GM23338 (cell line): Measurements from ENCODE around the gene VSTM2L. TPM values are rescaled to one million over a fixed set of nuclear protein-coding genes. Genes with fewer than 3 reads are reported as not detected.

Experiments
- ATAC-seq: fragments of 200-7000 bp; cut with Tn5 transposase; 3 replicates; pipeline ENCODE4 v1.9.1; 2020
- DNase-seq: peaks from one replicate; pipeline ENCODE4 v3.0.0-alpha.2; 2015; ENCODE audit warnings: low spot score
- H2AFZ ChIP-seq: fragments of 200-600 bp; sonication (generic); 2 replicates; pipeline ENCODE4 v1.8.0; 2016; ENCODE audit warnings: antibody characterized with exemption, mild to moderate bottlenecking, moderate library complexity
- H3F3A ChIP-seq: fragments of 200-600 bp; sonication (generic); replicated peaks from 2 replicates; pipeline ENCODE4 v1.8.0; 2017; ENCODE audit warnings: antibody characterized with exemption, mixed run types, low read depth
- H3K27ac ChIP-seq: fragments of 200-600 bp; sonication (generic); 2 replicates; pipeline ENCODE4 v1.6.1; 2016; ENCODE audit warnings: low read depth
- H3K27me3 ChIP-seq: fragments of 200-600 bp; sonication (generic); 2 replicates; pipeline ENCODE4 v1.8.0; 2016; ENCODE audit warnings: mild to moderate bottlenecking, mixed run types, moderate library complexity; ENCODE audit not compliant: insufficient read depth
- H3K36me3 ChIP-seq: fragments of 200-600 bp; sonication (generic); 2 replicates; pipeline ENCODE4 v1.8.0; 2016; ENCODE audit warnings: mild to moderate bottlenecking; ENCODE audit not compliant: insufficient read depth
- H3K4me1 ChIP-seq: fragments of 200-600 bp; sonication (generic); 2 replicates; pipeline ENCODE4 v1.8.0; 2016; ENCODE audit warnings: mild to moderate bottlenecking, moderate library complexity; ENCODE audit not compliant: insufficient read depth
- H3K4me2 ChIP-seq: fragments of 200-600 bp; sonication (generic); 2 replicates; pipeline ENCODE4 v1.7.1; 2017; ENCODE audit warnings: mixed run types
- H3K4me3 ChIP-seq: fragments of 200-600 bp; sonication (generic); 2 replicates; pipeline ENCODE4 v1.6.1; 2016; ENCODE audit warnings: mixed run types
- H3K79me2 ChIP-seq: fragments of 200-600 bp; sonication (generic); replicated peaks from 2 replicates; pipeline ENCODE4 v1.8.0; 2017; ENCODE audit warnings: mild to moderate bottlenecking; ENCODE audit not compliant: insufficient read depth
- H3K9me2 ChIP-seq: fragments of 200-600 bp; sonication (generic); 2 replicates; pipeline ENCODE4 v1.8.0; 2017; ENCODE audit not compliant: insufficient read depth
- H4K20me1 ChIP-seq: fragments of 200-600 bp; sonication (generic); replicated peaks from 2 replicates; pipeline ENCODE4 v1.8.0; 2017; ENCODE audit warnings: mild to moderate bottlenecking; ENCODE audit not compliant: insufficient read depth
- H3K27ac Mint-ChIP-seq: 2 replicates; pipeline ENCODE4 v1.8.0; 2020; ENCODE audit warnings: inconsistent platforms, mild to moderate bottlenecking, moderate library complexity, mixed read lengths
- H3K27me3 Mint-ChIP-seq: 3 replicates; pipeline ENCODE4 v1.8.0; 2022; ENCODE audit warnings: low read depth, mild to moderate bottlenecking, moderate library complexity, mixed read lengths, inconsistent platforms; ENCODE audit not compliant: insufficient read depth, poor library complexity
- H3K36me3 Mint-ChIP-seq: 3 replicates; pipeline ENCODE4 v1.8.0; 2021; ENCODE audit warnings: low read depth, mild to moderate bottlenecking, inconsistent platforms, moderate library complexity, mixed read lengths
- H3K4me1 Mint-ChIP-seq: 3 replicates; pipeline ENCODE4 v1.8.0; 2020; ENCODE audit warnings: mild to moderate bottlenecking, inconsistent platforms, mixed read lengths
- H3K4me3 Mint-ChIP-seq: 3 replicates; pipeline ENCODE4 v1.8.0; 2021; ENCODE audit warnings: moderate library complexity, mild to moderate bottlenecking, inconsistent platforms, mixed read lengths
- H3K9me3 Mint-ChIP-seq: 3 replicates; pipeline ENCODE4 v1.8.0; 2020; ENCODE audit warnings: moderate library complexity, mild to moderate bottlenecking, inconsistent platforms, mixed read lengths
- CREB1 ChIP-seq: fragments of 250-450 bp; sonication (Bioruptor Pico); IDR thresholded peaks from 2 replicates; pipeline ENCODE4 v1.5.0; 2020; ENCODE audit warnings: low read depth, mild to moderate bottlenecking, moderate library complexity
- CTCF ChIP-seq, 2 experiments: fragments of 200-600 bp in 1 of 2; sonication (generic) in 1 of 2; conservative IDR thresholded peaks; 2 replicates each; pipeline versions ENCODE4 v1.5.1 to v1.6.1; 2016 to 2017; ENCODE audit warnings: antibody characterized with exemption in 2 of 2, low read depth in 2 of 2, mild to moderate bottlenecking in 2 of 2, moderate library complexity in 1 of 2
- EZH2 ChIP-seq: fragments of 200-600 bp; sonication (generic); IDR thresholded peaks from one replicate; pipeline ENCODE4 v1.8.0; 2017; ENCODE audit warnings: antibody characterized with exemption, mild to moderate bottlenecking, low read depth; ENCODE audit not compliant: unreplicated experiment
- EZH2phosphoT487 ChIP-seq: fragments of 200-600 bp; sonication (generic); IDR thresholded peaks from one replicate; pipeline ENCODE4 v1.8.1; 2018; ENCODE audit warnings: antibody characterized with exemption; ENCODE audit not compliant: unreplicated experiment
- JUNB ChIP-seq: IDR thresholded peaks from one replicate; pipeline ENCODE4 v1.6.1; 2016; ENCODE audit warnings: antibody characterized with exemption; ENCODE audit not compliant: unreplicated experiment
- NANOG ChIP-seq: IDR thresholded peaks from 2 replicates; pipeline ENCODE4 v1.6.1; 2016; ENCODE audit warnings: antibody characterized with exemption, borderline replicate concordance
- POLR2AphosphoS5 ChIP-seq: IDR thresholded peaks from 2 replicates; pipeline ENCODE4 v1.6.1; 2016; ENCODE audit warnings: antibody characterized with exemption, low read depth
- STAT1 ChIP-seq: IDR thresholded peaks from one replicate; pipeline ENCODE4 v1.6.1; 2016; ENCODE audit warnings: antibody characterized with exemption; ENCODE audit not compliant: unreplicated experiment
- ZNF114 ChIP-seq: fragments of 250-450 bp; sonication (Bioruptor Pico); IDR thresholded peaks from 2 replicates; pipeline ENCODE4 v1.5.0; 2020; ENCODE audit warnings: mild to moderate bottlenecking, moderate library complexity
- ZNF331 ChIP-seq: fragments of 250-450 bp; sonication (Bioruptor Pico); IDR thresholded peaks from 2 replicates; pipeline ENCODE4 v1.5.0; 2020; ENCODE audit warnings: low read depth, mild to moderate bottlenecking, moderate library complexity
- ZNF462 ChIP-seq: fragments of 250-450 bp; sonication (Bioruptor Pico); IDR thresholded peaks from 2 replicates; pipeline ENCODE4 v1.5.0; 2020; ENCODE audit warnings: mild to moderate bottlenecking, moderate library complexity
- polyA plus RNA-seq: library from polyadenylated mRNA; unstranded; fragments of >200 nt; fragmentation: Nextera tagmentation; extraction: Ambion mirVana; gene quantifications from 2 replicates; pipeline ENCODE4 v1.2.1, GENCODE V29; 2016
- total RNA-seq: library from RNA; depleted of rRNA; stranded (reverse); fragments of >200 nt; shearing (Covaris generic); gene quantifications from 2 replicates; pipeline ENCODE4 v1.2.3, GENCODE V29; 2014
- TF ChIP-seq, protein P1 (sequence below): IDR thresholded peaks from 2 replicates; pipeline ENCODE4 v1.6.1; 2016; ENCODE audit warnings: antibody characterized with exemption
- TF ChIP-seq, protein P2 (sequence below): IDR thresholded peaks from one replicate; pipeline ENCODE4 v1.6.1; 2018; ENCODE audit warnings: antibody characterized with exemption; ENCODE audit not compliant: unreplicated experiment

VSTM2L gene
- total and polyA plus RNA-seq, 2 experiments from 2014 or later: 0.60 to 1.9 TPM

DNA sequence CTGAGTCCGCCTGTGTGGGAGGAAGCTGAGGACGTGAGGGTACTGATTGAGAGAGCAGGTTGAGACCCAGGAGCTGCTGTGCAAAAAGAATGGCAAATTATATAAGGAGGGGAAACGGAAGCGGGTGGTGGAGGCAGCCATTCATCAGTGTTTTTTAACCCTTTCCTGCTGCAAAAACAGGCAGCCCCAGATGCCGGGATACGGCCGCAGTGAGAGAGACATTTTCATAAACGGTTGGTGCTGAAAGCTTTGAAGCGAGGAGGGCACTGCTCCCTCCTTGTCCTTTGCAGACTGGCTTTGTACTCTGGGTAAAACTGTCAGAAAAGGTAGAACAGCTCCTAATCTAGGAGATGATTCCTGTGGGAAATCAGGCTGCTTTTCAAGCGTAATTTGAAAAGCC lies 74.0 kb downstream of the VSTM2L start:
- Histone ChIP-seq H3K4me1 (peaks cover 40% of the 10 kb centered on the region), H4K20me1 (no peaks in the 10 kb centered on the region), H3K79me2 (no peaks in the 10 kb centered on the region), H3K27me3 (peaks cover under 1% of the 10 kb centered on the region; the same call in 1 of the 2 replicates), H3K36me3 (no peaks in the 10 kb centered on the region), H3K27ac (0 out of 2 replicates have a peak overlapping the region, but pooled peaks have one; percentile 34), H3K4me3 (peak overlapping the region; percentile 33), H3F3A (no peaks in the 10 kb centered on the region; the same call in 1 of the 2 replicates), H3K9me2 (no peaks in the 10 kb centered on the region), H3K4me2 (peak overlapping the region; percentile 73), H2AFZ (peak overlapping the region; percentile 93)
- DNase-seq (peak; percentile 46), ATAC-seq (peak; percentile 13; the same call in 2 of the 3 replicates)
- Mint-ChIP-seq H3K27ac (peak overlapping the region; percentile 41; the same call in 1 of the 2 replicates), H3K4me3 (peak overlapping the region; percentile 62), H3K9me3 (peaks cover 2% of the 10 kb centered on the region), H3K4me1 (peaks cover 37% of the 10 kb centered on the region), H3K27me3 (peaks cover 13% of the 10 kb centered on the region), H3K36me3 (peaks cover 2% of the 10 kb centered on the region)
- TF ChIP-seq CREB1 (CRISPR knock-in tag) (no peak), EZH2phosphoT487 (no peak), POLR2AphosphoS5 (no peak), JUNB (no peak), STAT1 (no peak), ZNF114 (CRISPR knock-in tag) (no peak), CTCF (conservative IDR thresholded peaks at IDR 0.05; ENCODE audit: low read depth in 2 of 2) (no peak), NANOG (no peak), ZNF462 (CRISPR knock-in tag) (no peak), ZNF331 (CRISPR knock-in tag) (no peak), EZH2 (no peak)
- TF ChIP-seq, protein P1, sequence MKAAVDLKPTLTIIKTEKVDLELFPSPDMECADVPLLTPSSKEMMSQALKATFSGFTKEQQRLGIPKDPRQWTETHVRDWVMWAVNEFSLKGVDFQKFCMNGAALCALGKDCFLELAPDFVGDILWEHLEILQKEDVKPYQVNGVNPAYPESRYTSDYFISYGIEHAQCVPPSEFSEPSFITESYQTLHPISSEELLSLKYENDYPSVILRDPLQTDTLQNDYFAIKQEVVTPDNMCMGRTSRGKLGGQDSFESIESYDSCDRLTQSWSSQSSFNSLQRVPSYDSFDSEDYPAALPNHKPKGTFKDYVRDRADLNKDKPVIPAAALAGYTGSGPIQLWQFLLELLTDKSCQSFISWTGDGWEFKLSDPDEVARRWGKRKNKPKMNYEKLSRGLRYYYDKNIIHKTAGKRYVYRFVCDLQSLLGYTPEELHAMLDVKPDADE: no peak
- TF ChIP-seq, protein P2, sequence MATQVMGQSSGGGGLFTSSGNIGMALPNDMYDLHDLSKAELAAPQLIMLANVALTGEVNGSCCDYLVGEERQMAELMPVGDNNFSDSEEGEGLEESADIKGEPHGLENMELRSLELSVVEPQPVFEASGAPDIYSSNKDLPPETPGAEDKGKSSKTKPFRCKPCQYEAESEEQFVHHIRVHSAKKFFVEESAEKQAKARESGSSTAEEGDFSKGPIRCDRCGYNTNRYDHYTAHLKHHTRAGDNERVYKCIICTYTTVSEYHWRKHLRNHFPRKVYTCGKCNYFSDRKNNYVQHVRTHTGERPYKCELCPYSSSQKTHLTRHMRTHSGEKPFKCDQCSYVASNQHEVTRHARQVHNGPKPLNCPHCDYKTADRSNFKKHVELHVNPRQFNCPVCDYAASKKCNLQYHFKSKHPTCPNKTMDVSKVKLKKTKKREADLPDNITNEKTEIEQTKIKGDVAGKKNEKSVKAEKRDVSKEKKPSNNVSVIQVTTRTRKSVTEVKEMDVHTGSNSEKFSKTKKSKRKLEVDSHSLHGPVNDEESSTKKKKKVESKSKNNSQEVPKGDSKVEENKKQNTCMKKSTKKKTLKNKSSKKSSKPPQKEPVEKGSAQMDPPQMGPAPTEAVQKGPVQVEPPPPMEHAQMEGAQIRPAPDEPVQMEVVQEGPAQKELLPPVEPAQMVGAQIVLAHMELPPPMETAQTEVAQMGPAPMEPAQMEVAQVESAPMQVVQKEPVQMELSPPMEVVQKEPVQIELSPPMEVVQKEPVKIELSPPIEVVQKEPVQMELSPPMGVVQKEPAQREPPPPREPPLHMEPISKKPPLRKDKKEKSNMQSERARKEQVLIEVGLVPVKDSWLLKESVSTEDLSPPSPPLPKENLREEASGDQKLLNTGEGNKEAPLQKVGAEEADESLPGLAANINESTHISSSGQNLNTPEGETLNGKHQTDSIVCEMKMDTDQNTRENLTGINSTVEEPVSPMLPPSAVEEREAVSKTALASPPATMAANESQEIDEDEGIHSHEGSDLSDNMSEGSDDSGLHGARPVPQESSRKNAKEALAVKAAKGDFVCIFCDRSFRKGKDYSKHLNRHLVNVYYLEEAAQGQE: no peak
